HepG2 (cell line): ENCODE measurements around the gene SLC13A3. TPM values are rescaled to one million over a fixed set of nuclear protein-coding genes. Genes with fewer than 3 reads are reported as not detected.
A peak's percentile ranks its signal among the peaks of the same experiment; 100 is the strongest.

Experiments
- BATF2 ChIP-seq: sonication (generic); formaldehyde crosslinking; IDR thresholded peaks from 2 replicates; pipeline ENCODE4 v1.8.0; 2022; ENCODE audit warnings: mild to moderate bottlenecking, missing genetic modification reagents, moderate library complexity
- FOXA1 ChIP-seq, 2 experiments: fragments of 450-650 bp in 1 of 2; sonication (generic) in 1 of 2; formaldehyde crosslinking in 1 of 2; IDR thresholded peaks; 2 replicates each; pipeline versions ENCODE4 v1.4.0 to v1.6.1; 2016 to 2020; ENCODE audit warnings: missing genetic modification reagents in 1 of 2
- IRX3 ChIP-seq: sonication (generic); formaldehyde crosslinking; IDR thresholded peaks from 2 replicates; pipeline ENCODE4 v1.8.1; 2023; ENCODE audit warnings: mild to moderate bottlenecking, low read depth, missing genetic modification reagents, borderline replicate concordance
- MAX ChIP-seq: IDR thresholded peaks from 2 replicates; pipeline ENCODE4 v1.6.1; 2012; ENCODE audit warnings: inconsistent platforms
- MED1 ChIP-seq: sonication (generic); formaldehyde crosslinking; IDR thresholded peaks from 2 replicates; pipeline ENCODE4 v1.4.0; 2020; ENCODE audit warnings: missing genetic modification reagents
- NFE2 ChIP-seq: sonication (generic); formaldehyde crosslinking; IDR thresholded peaks from 2 replicates; pipeline ENCODE4 v1.4.0; 2020; ENCODE audit warnings: missing genetic modification reagents
- NFE2L1 ChIP-seq: sonication (generic); formaldehyde crosslinking; IDR thresholded peaks from 2 replicates; pipeline ENCODE4 v1.4.0; 2020; ENCODE audit warnings: missing genetic modification reagents, mild to moderate bottlenecking, borderline replicate concordance
- SKI ChIP-seq: fragments of 450-650 bp; IDR thresholded peaks from one replicate; pipeline ENCODE4 v1.6.1; 2018; ENCODE audit warnings: mild to moderate bottlenecking; ENCODE audit not compliant: partially characterized antibody
- SRSF9 ChIP-seq: fragments of 200-400 bp; formaldehyde crosslinking; IDR thresholded peaks from 2 replicates; pipeline ENCODE4 v1.6.1; 2018; ENCODE audit warnings: borderline replicate concordance, mild to moderate bottlenecking, low read depth, low read length; ENCODE audit not compliant: insufficient read depth, poor library complexity, severe bottlenecking
- ZBTB38 ChIP-seq: sonication (generic); formaldehyde crosslinking; IDR thresholded peaks from 2 replicates; pipeline ENCODE4 v1.5.1; 2020; ENCODE audit warnings: mild to moderate bottlenecking, missing genetic modification reagents
- ZNF331 ChIP-seq: sonication (generic); formaldehyde crosslinking; IDR thresholded peaks from 2 replicates; pipeline ENCODE4 v1.4.0; 2020; ENCODE audit warnings: missing genetic modification reagents
- ZNF451 ChIP-seq: sonication (generic); formaldehyde crosslinking; IDR thresholded peaks from 2 replicates; pipeline ENCODE4 v1.5.0; 2020; ENCODE audit warnings: mild to moderate bottlenecking, missing genetic modification reagents
- ZNF576 ChIP-seq: sonication (generic); formaldehyde crosslinking; IDR thresholded peaks from 2 replicates; pipeline ENCODE4 v1.4.0; 2020; ENCODE audit warnings: mild to moderate bottlenecking, missing genetic modification reagents
- ZNF646 ChIP-seq: sonication (generic); formaldehyde crosslinking; IDR thresholded peaks from 2 replicates; pipeline ENCODE4 v1.9.0; 2021; ENCODE audit warnings: mild to moderate bottlenecking, missing genetic modification reagents
- ZNF687 ChIP-seq: sonication (generic); formaldehyde crosslinking; IDR thresholded peaks from 2 replicates; pipeline ENCODE4 v1.5.1; 2020; ENCODE audit warnings: mild to moderate bottlenecking, missing genetic modification reagents, moderate library complexity
- ZNF780A ChIP-seq: sonication (generic); formaldehyde crosslinking; IDR thresholded peaks from 2 replicates; pipeline ENCODE4 v1.8.0; 2022; ENCODE audit warnings: mild to moderate bottlenecking, missing genetic modification reagents, moderate library complexity
- polyA plus RNA-seq, 8 experiments: library from polyadenylated mRNA; depleted of rRNA in 3 of 8; stranded (reverse) in 7 of 8; unstranded in 1 of 8; fragments of >200 nt; fragmentation: Illumina TruSeq in 4 of 8; extraction: Trizol in 4 of 8; gene quantifications; 2 replicates each; pipeline versions ENCODE4 v1.2.1 to v1.2.3, GENCODE V29; 2011 to 2016; ENCODE audit warnings: low read depth in 4 of 8, missing spikeins in 1 of 8, mixed read lengths in 1 of 8; ENCODE audit not compliant: insufficient read depth in 1 of 8
- total RNA-seq, 5 experiments: library from RNA; depleted of rRNA; stranded (reverse); fragments of >200 nt; fragmentation: Illumina TruSeq; extraction: Trizol; gene quantifications; 2 replicates each; pipeline ENCODE4 v1.2.3, GENCODE V29; 2016; ENCODE audit warnings: low read depth in 1 of 5

Gene SLC13A3
- total and polyA plus RNA-seq, 2 of the 13 experiments (the other 11 are each of a cell fraction or from before 2014, with no cell fraction given): 66.5 to 76.0 TPM

GRCh38 chr20:46674253-46675083, 23.2 kb upstream of the SLC13A3 start (continued):
- TF ChIP-seq ZNF576 (CRISPR knock-in tag) (no peak), MAX (peak; percentile 61), SRSF9 (no peak), FOXA1 (IDR thresholded peaks at IDR 0.05) (no peak), FOXA1 (CRISPR knock-in tag; IDR thresholded peaks at IDR 0.05) (peak; percentile 72; the same call in 1 of the 2 replicates), ZNF331 (CRISPR knock-in tag) (peak; percentile 98), ZBTB38 (CRISPR knock-in tag) (peak; percentile 65), ZNF780A (CRISPR knock-in tag) (no peak), MED1 (CRISPR knock-in tag) (peak; percentile 95), BATF2 (no peak), NFE2L1 (CRISPR knock-in tag) (0 out of 2 replicates have a peak, but pooled peaks have one; percentile 68), SKI (peak; percentile 72), IRX3 (CRISPR knock-in tag) (no peak), ZNF687 (CRISPR knock-in tag) (peak; percentile 98), ZNF646 (CRISPR knock-in tag) (peak; percentile 97), NFE2 (CRISPR knock-in tag) (no peak), ZNF451 (peak; percentile 84; the same call in 1 of the 2 replicates)
